Muscle of back (tissue), 11 donors: ENCODE data around the gene SCRG1. TPM values are rescaled to one million over a fixed set of nuclear protein-coding genes. Genes with fewer than 3 reads are reported as not detected.

Experiments used
- DNase-seq, 3 donors: peaks; one replicate each; pipeline versions ENCODE4 v3.0.0 to v3.0.0-alpha.2; 2013
- polyA plus RNA-seq, 10 donors: library from polyadenylated mRNA; unstranded; fragments of 120-200 nt; gene quantifications; one replicate each; pipeline ENCODE4 v1.2.1, GENCODE V29; 2013; ENCODE audit not compliant: insufficient read length in 10 of 10

Gene SCRG1
- polyA plus RNA-seq, 10 donors = 1.9 to 7.0 (median 3.7) TPM

DNA sequence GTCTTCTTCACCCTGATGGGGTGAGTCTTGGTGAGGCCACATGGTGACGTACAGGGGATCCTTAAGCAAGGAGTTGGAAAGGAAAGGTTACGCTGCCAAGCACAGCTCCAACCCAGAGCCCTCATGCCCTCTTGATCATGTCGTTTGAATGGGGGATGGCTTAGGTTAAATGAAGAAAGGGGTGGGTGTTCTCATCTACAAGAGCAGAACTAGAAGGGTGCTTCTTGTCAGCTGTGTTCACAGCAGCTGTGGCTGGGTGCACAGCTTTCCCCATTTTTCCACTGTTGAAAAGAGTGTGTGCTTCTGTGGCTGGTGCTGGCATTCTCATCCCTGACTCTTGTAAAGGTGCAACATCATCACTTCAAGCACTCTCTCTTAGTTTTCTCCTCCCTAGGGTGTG is 15.5 kb upstream of the SCRG1 start:
- no peak for DNase-seq

- peak in 1 of 3 donors; percentile 24 for DNase-seq
Measured at GRCh38 chr4:173413036-173413435, 14.1 kb upstream of the SCRG1 start.

- DNase-seq = no peak
Measured at GRCh38 chr4:173411106-173411693, 12.3 kb upstream of the SCRG1 start.

- DNase-seq = no peak
Measured at GRCh38 chr4:173410079-173410478, 11.2 kb upstream of the SCRG1 start.

- no peak for DNase-seq
Measured at GRCh38 chr4:173405840-173406606, 7.1 kb upstream of the SCRG1 start.

DNA sequence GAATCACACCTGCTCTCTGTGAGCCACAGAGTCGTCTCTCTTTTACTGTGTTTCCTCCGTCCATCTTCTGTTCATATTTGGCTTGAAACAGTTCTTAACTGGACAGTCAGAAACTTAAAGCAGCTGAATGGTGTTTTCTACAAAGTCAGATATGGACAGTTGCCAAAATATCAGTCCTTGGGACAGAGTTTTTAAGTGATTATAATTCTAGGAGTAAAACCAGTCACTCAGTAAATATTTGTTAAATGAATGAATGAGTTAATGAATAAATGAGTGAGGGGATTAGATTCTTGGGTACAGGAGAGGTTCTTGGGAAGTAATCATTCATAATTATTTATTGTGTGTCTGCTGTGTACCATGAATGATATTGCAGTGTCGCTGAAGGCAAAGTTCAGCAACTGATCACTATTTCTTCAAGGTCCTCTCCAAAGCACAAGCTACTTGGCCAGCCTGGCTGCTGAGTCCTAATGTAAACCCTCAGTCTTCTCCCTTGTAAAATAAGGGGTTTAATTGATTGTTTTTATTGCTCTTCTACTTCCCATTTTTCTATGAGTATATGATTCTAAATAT is 5.5 kb upstream of the SCRG1 start:
- DNase-seq = no peak

DNA sequence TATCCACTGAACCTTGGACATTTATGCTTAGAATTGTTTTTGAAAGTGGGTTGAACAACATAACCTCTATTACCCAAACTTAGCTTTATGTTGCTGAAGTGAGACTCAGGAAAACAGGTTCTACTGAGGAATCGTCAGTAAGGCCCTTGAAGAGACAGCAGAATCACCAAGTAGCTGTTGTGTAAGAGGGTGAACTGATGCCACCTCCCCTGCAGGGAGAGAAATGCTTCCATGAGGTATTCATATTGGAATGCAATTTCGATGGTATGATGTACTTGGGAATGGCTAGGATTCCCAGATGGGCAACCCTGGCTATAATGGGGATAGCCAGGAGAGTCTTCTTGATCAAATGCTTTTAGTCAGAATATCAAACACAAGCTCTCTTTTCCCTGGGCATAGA is 4.1 kb upstream of the SCRG1 start:
- no peak for DNase-seq

DNA sequence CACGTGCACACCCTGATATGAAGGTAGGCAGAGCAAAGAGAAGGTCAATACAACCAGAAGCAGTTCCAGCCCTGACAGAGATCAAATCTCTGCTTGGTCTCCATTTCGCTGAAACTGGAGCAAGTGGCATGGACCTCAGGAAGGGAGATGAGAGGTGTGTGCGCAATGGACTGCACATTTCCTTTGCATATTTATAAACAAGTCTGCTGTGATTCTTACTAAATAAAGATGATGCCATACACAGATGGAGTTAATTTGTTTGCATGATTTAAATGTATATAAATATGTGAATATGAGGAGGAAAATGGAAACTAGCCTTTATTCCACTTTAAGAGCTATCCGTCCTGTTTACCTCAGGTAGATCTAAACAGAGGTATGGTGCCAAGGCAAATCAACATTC is 2.1 kb upstream of the SCRG1 start:
- no peak for DNase-seq

DNA sequence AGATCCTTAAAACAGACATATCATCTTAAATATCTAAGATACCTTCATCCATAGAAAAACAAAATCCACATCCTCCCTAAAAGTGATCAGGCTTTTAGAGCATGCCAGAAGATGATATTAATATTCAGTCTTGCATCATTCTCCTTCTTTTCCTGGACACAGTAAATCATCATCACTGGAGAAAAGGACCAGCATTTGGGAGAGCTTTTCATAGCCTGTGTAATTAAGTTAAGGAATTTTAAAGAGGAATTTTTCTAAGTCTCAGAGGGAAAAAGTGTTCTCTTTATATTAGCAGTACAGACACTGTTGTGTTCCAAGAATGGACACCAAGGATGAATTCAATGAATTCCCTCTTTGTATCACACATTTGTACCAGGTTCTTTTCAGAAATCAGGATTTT is 696 bp downstream of the SCRG1 start:
- DNase-seq = peak in 1 of 3 donors; percentile 46

- peak in 1 of 3 donors; percentile 25 for DNase-seq
Measured at GRCh38 chr4:173397604-173398003, 1.3 kb downstream of the SCRG1 start.

- DNase-seq = no peak
Measured at GRCh38 chr4:173391701-173392100, 7.2 kb downstream of the SCRG1 start.

GRCh38 chr4:173386751-173387150 is 12.2 kb downstream of the SCRG1 start:
- no peak for DNase-seq

- DNase-seq = no peak
Measured at GRCh38 chr4:173382349-173382748, 16.6 kb downstream of the SCRG1 start.

- no peak for DNase-seq
Measured at GRCh38 chr4:173381610-173382009, 17.3 kb downstream of the SCRG1 start.

- no peak for DNase-seq
Measured at GRCh38 chr4:173380987-173381386, 17.9 kb downstream of the SCRG1 start.

GRCh38 chr4:173379929-173380328 is 19.0 kb downstream of the SCRG1 start:
- DNase-seq = no peak

- DNase-seq = no peak
Measured at GRCh38 chr4:173374588-173374987, 24.3 kb downstream of the SCRG1 start.

GRCh38 chr4:173371292-173372192 is 27.4 kb downstream of the SCRG1 start:
- DNase-seq = peak; percentile 71 to 93 (median 85)

GRCh38 chr4:173370477-173371291 is 28.2 kb downstream of the SCRG1 start, which contains the start of gene SAP30:
Gene SAP30 (plus strand): TSS chr4:173370954. CDS start chr4:173371183, 229 bp downstream.
- DNase-seq = peak; percentile 99 to 100 (median 100)

DNA sequence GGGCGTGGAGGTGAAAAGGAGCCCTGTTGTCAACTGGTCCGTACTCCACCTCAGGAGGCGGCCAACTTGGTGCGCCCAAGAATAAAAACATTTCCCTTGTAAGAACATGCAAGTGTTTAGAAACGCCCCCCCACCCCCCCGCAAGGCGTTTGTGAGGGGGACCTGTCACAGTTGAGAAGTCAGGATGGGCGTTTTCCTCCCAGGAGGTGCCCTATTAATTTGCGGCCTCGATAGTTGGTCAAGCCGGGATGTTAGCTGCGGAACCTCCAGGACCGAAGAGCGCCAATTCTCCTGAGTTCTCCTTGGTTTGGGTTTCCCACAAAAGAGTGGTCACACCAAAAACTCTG is 28.8 kb downstream of the SCRG1 start:
- no peak for DNase-seq

- peak in 1 of 3 donors; percentile 4 for DNase-seq
Measured at GRCh38 chr4:173367946-173368345, 31.0 kb downstream of the SCRG1 start.
